Mucosa of rectum (tissue), 2 donors: ENCODE results near the gene COL1A1.

ENCODE experiments used
- H3K27ac ChIP-seq, 2 donors: one replicate each; pipeline ENCODE4 v1.7.0; 2013; ENCODE audit warnings: inconsistent platforms in 2 of 2, low read depth in 2 of 2, low read length in 2 of 2
- H3K27me3 ChIP-seq, 2 donors: one replicate each; pipeline ENCODE4 v1.7.0; 2013; ENCODE audit warnings: low read length in 2 of 2; ENCODE audit not compliant: control insufficient read depth in 2 of 2, insufficient read depth in 2 of 2
- H3K36me3 ChIP-seq, 2 donors: one replicate each; pipeline ENCODE4 v1.7.0; 2013; ENCODE audit warnings: low read length in 2 of 2; ENCODE audit not compliant: control insufficient read depth in 2 of 2, insufficient read depth in 2 of 2
- H3K4me1 ChIP-seq, 2 donors: one replicate each; pipeline ENCODE4 v1.7.0; 2013; ENCODE audit warnings: low read length in 2 of 2, mild to moderate bottlenecking in 1 of 2; ENCODE audit not compliant: control insufficient read depth in 2 of 2, insufficient read depth in 2 of 2
- H3K4me3 ChIP-seq, 2 donors: one replicate each; pipeline ENCODE4 v1.7.0; 2013; ENCODE audit warnings: low read length in 2 of 2
- H3K9ac ChIP-seq, 2 donors: one replicate each; pipeline ENCODE4 v1.7.0; 2013; ENCODE audit warnings: low read length in 2 of 2, low read depth in 1 of 2, mild to moderate bottlenecking in 1 of 2
- H3K9me3 ChIP-seq, 2 donors: one replicate each; pipeline ENCODE4 v1.7.0; 2013; ENCODE audit warnings: low read length in 2 of 2; ENCODE audit not compliant: control insufficient read depth in 2 of 2
- donor health status: healthy.
- donor health status: Normal muscosa, but diverticular disease.

COL1A1 gene

GRCh38 chr17:50207792-50208567, 6.5 kb upstream of the COL1A1 start:
- Histone ChIP-seq H3K9me3 (no peaks in the 10 kb centered on the region), H3K9ac (no peak overlapping the region), H3K4me1 (peaks cover 10 to 11% of the 10 kb centered on the region in 2 donors), H3K27me3 (peaks cover 2 to 28% of the 10 kb centered on the region in 2 donors), H3K27ac (no peak overlapping the region), H3K36me3 (no peaks in the 10 kb centered on the region), H3K4me3 (no peak overlapping the region)

GRCh38 chr17:50207315-50207714, 5.9 kb upstream of the COL1A1 start:
- no peak overlapping the region for H3K9ac ChIP-seq
- no peaks in the 10 kb centered on the region for H3K36me3 ChIP-seq
- H3K9me3 ChIP-seq: no peaks in the 10 kb centered on the region
- no peak overlapping the region for H3K4me3 ChIP-seq
- peaks cover 2 to 33% of the 10 kb centered on the region in 2 donors for H3K27me3 ChIP-seq
- peaks cover 10 to 11% of the 10 kb centered on the region in 2 donors for H3K4me1 ChIP-seq
- peak overlapping the region in 1 of 2 donors; percentile 48 for H3K27ac ChIP-seq

GRCh38 chr17:50206604-50207293, 5.3 kb upstream of the COL1A1 start:
- Histone ChIP-seq H3K27ac (no peak overlapping the region), H3K9me3 (no peaks in the 10 kb centered on the region), H3K4me1 (peaks cover 10 to 11% of the 10 kb centered on the region in 2 donors), H3K4me3 (no peak overlapping the region), H3K36me3 (no peaks in the 10 kb centered on the region), H3K27me3 (peaks cover 3 to 33% of the 10 kb centered on the region in 2 donors), H3K9ac (peak overlapping the region in 1 of 2 donors; percentile 1)

- H3K27me3 ChIP-seq: peaks cover 8 to 40% of the 10 kb centered on the region in 2 donors
- H3K27ac ChIP-seq: peak overlapping the region; percentile 32 to 35
- no peaks in the 10 kb centered on the region for H3K9me3 ChIP-seq
- H3K4me3 ChIP-seq: no peak overlapping the region
- H3K36me3 ChIP-seq: no peaks in the 10 kb centered on the region
- H3K4me1 ChIP-seq: peaks cover 8 to 11% of the 10 kb centered on the region in 2 donors
- no peak overlapping the region for H3K9ac ChIP-seq
These were observed 4.6 kb upstream of the COL1A1 start for GRCh38 chr17:50205963-50206505.

- Histone ChIP-seq H3K27ac (peak overlapping the region; percentile 32 to 35), H3K27me3 (peaks cover 11 to 41% of the 10 kb centered on the region in 2 donors), H3K9ac (no peak overlapping the region)
These were observed 3.9 kb upstream of the COL1A1 start for GRCh38 chr17:50205111-50205962.

GRCh38 chr17:50204431-50204830, 3.0 kb upstream of the COL1A1 start:
- H3K9me3 ChIP-seq: no peaks in the 10 kb centered on the region
- no peaks in the 10 kb centered on the region for H3K36me3 ChIP-seq
- peaks cover 9 to 17% of the 10 kb centered on the region in 2 donors for H3K4me1 ChIP-seq
- H3K4me3 ChIP-seq: no peak overlapping the region
- H3K27ac ChIP-seq: no peak overlapping the region
- H3K27me3 ChIP-seq: peaks cover 11 to 32% of the 10 kb centered on the region in 2 donors
- no peak overlapping the region for H3K9ac ChIP-seq

More at GRCh38 chr17:50205111-50205962, 3.9 kb upstream of the COL1A1 start:
- H3K4me1 ChIP-seq: peaks cover 8 to 12% of the 10 kb centered on the region in 2 donors
- H3K36me3 ChIP-seq: no peaks in the 10 kb centered on the region
- no peaks in the 10 kb centered on the region for H3K9me3 ChIP-seq
- H3K4me3 ChIP-seq: no peak overlapping the region

- Histone ChIP-seq H3K9ac (no peak overlapping the region), H3K9me3 (no peaks in the 10 kb centered on the region), H3K4me3 (no peak overlapping the region), H3K27me3 (peaks cover 11 to 30% of the 10 kb centered on the region in 2 donors), H3K27ac (peak overlapping the region; percentile 5 to 39), H3K36me3 (no peaks in the 10 kb centered on the region), H3K4me1 (peaks cover 11 to 15% of the 10 kb centered on the region in 2 donors)
These were observed 2.3 kb upstream of the COL1A1 start for GRCh38 chr17:50203604-50204345.

- Histone ChIP-seq H3K9me3 (no peaks in the 10 kb centered on the region), H3K27me3 (peaks cover 11 to 30% of the 10 kb centered on the region in 2 donors), H3K4me1 (peaks cover 11 to 15% of the 10 kb centered on the region in 2 donors), H3K36me3 (no peaks in the 10 kb centered on the region), H3K27ac (peak overlapping the region; percentile 5 to 39), H3K4me3 (no peak overlapping the region), H3K9ac (no peak overlapping the region)
These were observed 1.7 kb upstream of the COL1A1 start for GRCh38 chr17:50203086-50203485.
